Esophagus squamous epithelium (tissue), 4 donors: Measurements from ENCODE around the gene QRICH1.

Experiments used
- CTCF ChIP-seq, 6 experiments: fragments of 450-650 bp in 4 of 6; fragments of 200-600 bp in 2 of 6; sonication (generic) in 2 of 6; IDR thresholded peaks; one replicate each; pipeline ENCODE4 v1.5.1; 2016 to 2019; ENCODE audit warnings: antibody characterized with exemption in 6 of 6, mild to moderate bottlenecking in 4 of 6, moderate library complexity in 4 of 6
- POLR2A ChIP-seq, 4 donors: fragments of 450-650 bp; IDR thresholded peaks; one replicate each; pipeline ENCODE4 v1.6.1; 2017; ENCODE audit warnings: antibody characterized with exemption in 4 of 4, mild to moderate bottlenecking in 4 of 4, moderate library complexity in 3 of 4

GRCh38 chr3:49017229-49017970 is 76.5 kb downstream of the QRICH1 start:
- TF ChIP-seq POLR2A (IDR thresholded peaks at IDR 0.05) (peak in 1 of 4 donors; percentile 4), CTCF (IDR thresholded peaks at IDR 0.05) (no peak)
